Suprapubic skin (tissue), 4 donors: ENCODE data around the gene DDT. TPM values are rescaled to one million over a fixed set of nuclear protein-coding genes. Genes with fewer than 3 reads are reported as not detected.

Source experiments
- DNase-seq, 2 donors: peaks; one replicate each; pipeline ENCODE4 v3.0.0-alpha.2; 2019; ENCODE audit warnings: low spot score in 2 of 2
- H3K27ac ChIP-seq: fragments of 200-600 bp; sonication (generic); one replicate; pipeline ENCODE4 v1.5.1; 2019
- H3K27me3 ChIP-seq: fragments of 200-600 bp; sonication (generic); one replicate; pipeline ENCODE4 v1.5.1; 2019
- H3K36me3 ChIP-seq: fragments of 200-600 bp; sonication (generic); one replicate; pipeline ENCODE4 v1.5.1; 2019
- H3K4me1 ChIP-seq: fragments of 200-600 bp; sonication (generic); one replicate; pipeline ENCODE4 v1.5.1; 2019
- H3K4me3 ChIP-seq: fragments of 200-600 bp; sonication (generic); one replicate; pipeline ENCODE4 v1.5.1; 2019; ENCODE audit warnings: mild to moderate bottlenecking
- H3K9me3 ChIP-seq: fragments of 200-600 bp; sonication (generic); one replicate; pipeline ENCODE4 v1.5.1; 2019
- EP300 ChIP-seq: sonication (generic); formaldehyde crosslinking; IDR thresholded peaks from one replicate; pipeline ENCODE4 v1.6.1; 2017; ENCODE audit warnings: antibody characterized with exemption
- POLR2A ChIP-seq, 2 donors: fragments of 450-650 bp; IDR thresholded peaks; one replicate each; pipeline ENCODE4 v1.6.1; 2017; ENCODE audit warnings: antibody characterized with exemption in 2 of 2, mild to moderate bottlenecking in 2 of 2, moderate library complexity in 2 of 2
- POLR2AphosphoS5 ChIP-seq, 3 donors: sonication (generic); formaldehyde crosslinking; IDR thresholded peaks; one replicate each; pipeline ENCODE4 v1.6.1; 2017; ENCODE audit warnings: antibody characterized with exemption in 3 of 3
- WGBS: methylation state at CpG from one replicate; pipeline ENCODE4 v1.1.5; 2018; 5-methylcytosine and 5-hydroxymethylcytosine counted together
- total RNA-seq, 4 donors: library from RNA; depleted of rRNA; stranded (reverse); fragments of >200 nt; gene quantifications; one replicate each; pipeline ENCODE4 v1.1.0, GENCODE V29; 2016
- TF ChIP-seq, protein P1 (sequence below), 2 donors: fragments of 200-600 bp in 1 of 2; fragments of 450-650 bp in 1 of 2; sonication (generic) in 1 of 2; IDR thresholded peaks; one replicate each; pipeline ENCODE4 v1.5.1; 2016 to 2019; ENCODE audit warnings: antibody characterized with exemption in 2 of 2, mild to moderate bottlenecking in 1 of 2, moderate library complexity in 1 of 2

Gene DDT
- total RNA-seq, 4 donors from 2014 or later = 103 to 171 (median 130) TPM

DNA sequence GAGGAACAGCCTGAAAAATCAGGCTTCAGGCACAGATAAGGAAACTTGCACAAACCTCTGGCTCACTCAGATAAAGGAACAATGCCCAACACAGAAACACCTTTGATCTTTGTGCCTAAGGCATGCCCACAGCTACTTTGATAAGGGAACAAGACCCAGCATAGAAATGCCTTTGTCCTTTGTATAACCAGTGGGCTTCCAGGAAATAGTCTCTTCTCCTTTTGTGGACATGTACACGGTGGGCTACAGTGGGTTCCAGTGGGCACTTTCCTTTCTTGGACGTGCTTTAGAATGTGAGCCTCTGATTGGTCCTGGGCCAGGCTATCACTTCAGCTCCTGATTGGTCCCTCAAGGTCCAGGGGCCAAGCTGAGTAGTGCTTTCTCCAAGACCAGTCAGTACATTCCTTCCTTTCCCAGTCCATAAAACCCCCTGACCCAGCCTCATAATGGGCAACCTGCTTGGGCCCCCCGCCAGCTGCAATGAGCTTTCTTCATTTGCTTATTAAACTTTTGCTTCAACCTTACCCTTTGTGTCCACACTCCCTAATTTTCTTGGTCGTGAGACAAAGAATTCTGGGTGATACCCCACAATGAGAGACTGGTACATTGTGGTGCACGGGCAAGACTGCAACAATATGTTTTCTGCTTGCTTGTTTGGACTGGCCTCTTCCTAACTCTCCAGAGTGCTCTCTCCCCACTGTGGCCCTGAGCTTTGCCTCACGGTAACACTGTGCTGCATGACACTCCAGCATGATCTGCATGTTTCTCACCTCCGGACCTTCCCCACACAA is 35.2 kb upstream of the DDT start:
- Histone ChIP-seq H3K27me3 (no peaks in the 10 kb centered on the region), H3K4me3 (no peak overlapping the region), H3K9me3 (no peaks in the 10 kb centered on the region), H3K27ac (no peak overlapping the region), H3K4me1 (peaks cover 14% of the 10 kb centered on the region), H3K36me3 (no peaks in the 10 kb centered on the region)
- WGBS = 89% methylated on average over 7 of the region's 7 CpGs
- no peak for DNase-seq
- no peak for TF ChIP-seq EP300
- TF ChIP-seq, protein P1, sequence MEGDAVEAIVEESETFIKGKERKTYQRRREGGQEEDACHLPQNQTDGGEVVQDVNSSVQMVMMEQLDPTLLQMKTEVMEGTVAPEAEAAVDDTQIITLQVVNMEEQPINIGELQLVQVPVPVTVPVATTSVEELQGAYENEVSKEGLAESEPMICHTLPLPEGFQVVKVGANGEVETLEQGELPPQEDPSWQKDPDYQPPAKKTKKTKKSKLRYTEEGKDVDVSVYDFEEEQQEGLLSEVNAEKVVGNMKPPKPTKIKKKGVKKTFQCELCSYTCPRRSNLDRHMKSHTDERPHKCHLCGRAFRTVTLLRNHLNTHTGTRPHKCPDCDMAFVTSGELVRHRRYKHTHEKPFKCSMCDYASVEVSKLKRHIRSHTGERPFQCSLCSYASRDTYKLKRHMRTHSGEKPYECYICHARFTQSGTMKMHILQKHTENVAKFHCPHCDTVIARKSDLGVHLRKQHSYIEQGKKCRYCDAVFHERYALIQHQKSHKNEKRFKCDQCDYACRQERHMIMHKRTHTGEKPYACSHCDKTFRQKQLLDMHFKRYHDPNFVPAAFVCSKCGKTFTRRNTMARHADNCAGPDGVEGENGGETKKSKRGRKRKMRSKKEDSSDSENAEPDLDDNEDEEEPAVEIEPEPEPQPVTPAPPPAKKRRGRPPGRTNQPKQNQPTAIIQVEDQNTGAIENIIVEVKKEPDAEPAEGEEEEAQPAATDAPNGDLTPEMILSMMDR (IDR thresholded peaks at IDR 0.05) = no peak
- TF ChIP-seq POLR2AphosphoS5 (IDR thresholded peaks at IDR 0.05) = no peak
- no peak for TF ChIP-seq POLR2A (IDR thresholded peaks at IDR 0.05)

DNA sequence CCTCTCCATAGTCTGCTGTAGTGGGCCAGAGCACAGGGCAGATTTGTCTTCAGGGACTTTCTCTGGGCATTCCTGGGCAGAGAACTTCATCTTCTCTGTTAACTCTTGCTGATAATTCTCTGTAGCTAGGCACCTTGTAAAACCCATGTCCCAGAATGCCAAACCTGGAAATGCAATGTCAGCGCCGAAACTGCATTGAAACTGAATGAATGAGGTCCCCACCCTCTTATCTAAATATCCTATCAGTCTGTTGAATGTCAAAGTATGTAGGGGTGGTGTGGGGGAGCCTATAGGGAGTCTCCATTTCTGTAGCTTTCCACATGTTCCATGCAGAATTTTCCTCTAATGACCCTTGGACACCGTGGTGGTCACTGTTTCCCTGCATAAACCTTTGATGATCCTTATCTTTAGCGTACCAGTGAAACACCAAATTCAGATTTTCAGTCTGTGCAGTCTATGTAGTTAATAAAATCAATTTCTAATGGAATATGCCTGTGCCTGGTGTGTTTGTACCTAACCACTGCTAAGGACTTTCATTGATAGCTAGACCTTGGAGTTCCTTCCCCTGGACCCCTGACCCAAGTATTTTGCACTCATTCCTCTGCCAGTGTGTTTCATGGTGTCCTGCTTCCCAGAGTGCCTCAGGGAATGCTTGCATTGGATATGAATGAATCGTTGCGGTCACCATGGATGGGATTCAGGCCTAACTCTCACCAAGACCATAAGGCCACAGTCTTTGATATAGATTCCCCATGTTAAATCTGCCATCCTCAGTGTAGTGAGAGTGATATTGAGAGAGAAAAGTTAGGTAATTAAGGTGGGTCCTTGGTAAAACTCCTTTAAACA is 34.4 kb upstream of the DDT start:
- Histone ChIP-seq H3K4me1 (peaks cover 14% of the 10 kb centered on the region), H3K9me3 (no peaks in the 10 kb centered on the region), H3K27ac (no peak overlapping the region), H3K4me3 (no peak overlapping the region), H3K36me3 (no peaks in the 10 kb centered on the region), H3K27me3 (no peaks in the 10 kb centered on the region)
- TF ChIP-seq POLR2A (IDR thresholded peaks at IDR 0.05) = no peak
- TF ChIP-seq POLR2AphosphoS5 (IDR thresholded peaks at IDR 0.05) = no peak
- TF ChIP-seq EP300 = no peak
- TF ChIP-seq, protein P1 (IDR thresholded peaks at IDR 0.05) = no peak
- 85% methylated on average over 6 of the region's 6 CpGs for WGBS
- DNase-seq = no peak

DNA sequence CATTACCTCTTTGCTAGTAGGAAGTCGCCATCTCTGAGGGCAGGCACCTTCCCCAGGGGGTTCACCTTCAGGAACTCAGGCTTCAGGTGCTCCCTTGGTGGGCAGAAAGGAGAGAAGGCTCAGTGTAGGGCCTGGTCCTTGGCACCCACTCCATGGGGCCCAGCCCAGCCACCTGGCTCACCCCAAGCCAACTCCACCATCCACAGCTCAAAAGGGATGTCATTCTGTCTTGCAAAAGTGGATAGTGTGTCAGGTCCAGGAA is 33.7 kb upstream of the DDT start:
- Histone ChIP-seq H3K4me1 (peaks cover 13% of the 10 kb centered on the region), H3K27ac (no peak overlapping the region), H3K9me3 (no peaks in the 10 kb centered on the region), H3K4me3 (no peak overlapping the region), H3K27me3 (no peaks in the 10 kb centered on the region), H3K36me3 (no peaks in the 10 kb centered on the region)
- no peak for DNase-seq
- TF ChIP-seq POLR2AphosphoS5 (IDR thresholded peaks at IDR 0.05) (no peak), POLR2A (IDR thresholded peaks at IDR 0.05) (no peak), EP300 (no peak)
- TF ChIP-seq, protein P1 (IDR thresholded peaks at IDR 0.05) = no peak
- 100% methylated on average over 1 of the region's 1 CpG for whole genome bisulfite sequencing

DNA sequence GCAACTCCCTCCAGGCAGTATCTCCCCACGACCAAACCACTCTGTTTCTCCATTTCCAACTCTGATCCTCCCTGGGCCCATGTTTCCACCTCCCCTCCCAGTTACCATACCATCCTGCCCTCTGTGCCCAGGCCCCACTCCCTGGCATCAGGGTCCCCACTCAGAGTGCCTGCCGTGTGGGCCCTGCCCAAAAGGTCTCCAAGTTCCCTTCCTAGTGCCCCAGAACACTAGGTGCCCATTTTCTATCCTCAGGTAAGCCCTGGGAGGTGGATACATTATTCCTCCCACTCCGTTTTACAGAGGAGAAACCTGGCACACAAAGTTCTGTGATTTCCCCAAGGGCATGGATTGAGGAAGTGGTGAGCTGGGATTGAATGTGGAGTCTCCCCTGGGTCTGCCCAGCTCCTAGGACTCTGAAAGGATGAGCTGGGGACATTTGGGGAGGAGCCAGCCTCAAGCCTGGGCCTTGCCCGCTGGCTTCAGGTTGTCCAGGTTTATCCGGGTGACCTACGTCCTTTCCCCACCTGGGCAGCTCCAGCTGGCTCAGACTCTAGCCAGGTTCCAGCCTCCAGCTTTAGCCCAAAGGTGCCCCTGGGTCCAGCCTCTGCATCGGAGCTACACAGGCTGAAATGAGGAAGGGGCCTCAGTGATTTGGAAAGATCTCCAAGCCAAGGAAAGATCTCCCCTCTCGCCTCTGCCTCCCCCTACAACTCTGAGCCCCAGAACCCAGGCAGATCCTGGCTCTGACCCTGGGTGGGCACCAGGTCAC is 33.2 kb upstream of the DDT start:
- DNase-seq = peak in 1 of 2 donors; percentile 75
- H3K27me3 ChIP-seq = no peaks in the 10 kb centered on the region
- no peak overlapping the region for H3K27ac ChIP-seq
- H3K9me3 ChIP-seq = no peaks in the 10 kb centered on the region
- WGBS = 78% methylated on average over 8 of the region's 8 CpGs
- no peak for TF ChIP-seq EP300
- no peak for TF ChIP-seq POLR2A (IDR thresholded peaks at IDR 0.05)
- TF ChIP-seq POLR2AphosphoS5 (IDR thresholded peaks at IDR 0.05) = no peak
- TF ChIP-seq, protein P1 (IDR thresholded peaks at IDR 0.05) = no peak
- peaks cover 8% of the 10 kb centered on the region for H3K4me1 ChIP-seq
- no peak overlapping the region for H3K4me3 ChIP-seq
- H3K36me3 ChIP-seq = no peaks in the 10 kb centered on the region

DNA sequence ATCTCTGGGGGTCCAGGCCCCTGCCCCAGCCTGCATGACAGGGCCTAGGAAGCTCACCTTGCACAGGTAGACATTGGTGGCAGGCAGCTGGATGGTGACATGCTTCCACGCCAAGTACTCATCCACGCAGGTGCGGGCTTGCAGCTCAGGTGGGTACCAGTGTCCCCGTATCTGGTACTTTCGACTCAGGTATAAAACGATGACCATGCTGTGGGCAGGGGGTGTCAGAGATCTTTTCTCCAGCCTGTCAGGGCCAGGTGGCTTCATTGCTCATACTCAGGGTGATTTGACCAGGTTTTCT is 32.6 kb upstream of the DDT start:
- TF ChIP-seq, protein P1 (IDR thresholded peaks at IDR 0.05) = no peak
- TF ChIP-seq POLR2AphosphoS5 (IDR thresholded peaks at IDR 0.05) (no peak), EP300 (no peak), POLR2A (IDR thresholded peaks at IDR 0.05) (no peak)
- no peaks in the 10 kb centered on the region for H3K36me3 ChIP-seq
- WGBS = 97% methylated on average over 6 of the region's 6 CpGs
- peaks cover 2% of the 10 kb centered on the region for H3K4me1 ChIP-seq
- H3K9me3 ChIP-seq = no peaks in the 10 kb centered on the region
- H3K27ac ChIP-seq = no peak overlapping the region
- H3K27me3 ChIP-seq = no peaks in the 10 kb centered on the region
- no peak overlapping the region for H3K4me3 ChIP-seq
- no peak for DNase-seq
